Stimulated activated CD8-positive, alpha-beta memory T cell treated with anti-CD3 and anti-CD28 coated beads, Interleukin-12 subunit alpha, Interleukin-12 subunit beta, amount 100 ng/mL, for 4 hours (primary cell): ENCODE results near the gene LBX2.

Experiments used
- DNase-seq: peaks from one replicate; pipeline ENCODE4 v3.0.0-alpha.2; 2020; ENCODE audit warnings: low read depth

Gene LBX2

DNA sequence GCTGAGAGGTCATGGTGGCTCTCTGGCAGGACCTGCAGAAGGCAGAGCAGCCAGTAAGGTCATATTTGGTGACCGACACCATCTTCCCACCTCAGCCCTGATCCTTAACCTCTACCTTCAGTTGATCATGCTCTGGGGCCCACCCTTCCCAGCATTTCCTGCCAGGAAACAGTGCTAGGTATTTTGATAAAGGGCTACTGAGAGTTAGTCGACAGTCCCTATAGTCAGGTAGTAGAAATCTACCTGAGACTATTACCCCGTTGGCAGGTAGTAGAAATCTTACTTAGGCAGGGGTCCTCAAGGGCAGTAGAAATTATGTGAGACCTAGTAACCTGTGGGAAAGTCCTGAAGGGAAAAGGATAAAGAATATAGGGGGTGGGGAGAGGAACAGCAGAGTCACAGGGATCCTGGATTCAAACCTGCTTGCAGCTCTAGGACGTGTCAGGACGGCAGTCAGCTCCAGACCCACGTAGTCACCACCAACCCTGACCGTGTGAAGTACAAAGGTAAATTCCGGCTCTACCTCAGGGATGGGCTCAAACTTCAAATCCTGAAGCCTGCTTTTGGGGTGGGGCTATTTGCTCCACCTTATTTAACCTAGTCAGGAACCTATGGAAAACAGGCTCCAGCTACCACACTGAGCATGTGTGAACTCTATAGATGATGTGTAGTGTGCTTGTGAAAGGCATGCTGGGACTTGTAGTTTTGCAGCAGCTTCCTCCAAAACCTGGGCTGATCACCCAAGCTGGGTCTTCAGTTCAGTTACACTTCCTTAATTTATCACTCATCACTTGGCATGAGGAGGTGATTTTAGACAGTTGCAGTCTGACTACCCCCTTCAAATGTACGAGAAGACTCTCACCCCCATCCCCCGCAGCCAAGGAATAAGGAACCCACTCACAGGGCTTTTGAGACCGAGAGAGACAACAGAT lies 26.6 kb upstream of the LBX2 start, which contains the start of gene DQX1:
Gene DQX1 (minus strand): TSS at position 515 of the 932 bp plus-strand sequence. CDS start 502 bp downstream, at position 13.
- no peak for DNase-seq

DNA sequence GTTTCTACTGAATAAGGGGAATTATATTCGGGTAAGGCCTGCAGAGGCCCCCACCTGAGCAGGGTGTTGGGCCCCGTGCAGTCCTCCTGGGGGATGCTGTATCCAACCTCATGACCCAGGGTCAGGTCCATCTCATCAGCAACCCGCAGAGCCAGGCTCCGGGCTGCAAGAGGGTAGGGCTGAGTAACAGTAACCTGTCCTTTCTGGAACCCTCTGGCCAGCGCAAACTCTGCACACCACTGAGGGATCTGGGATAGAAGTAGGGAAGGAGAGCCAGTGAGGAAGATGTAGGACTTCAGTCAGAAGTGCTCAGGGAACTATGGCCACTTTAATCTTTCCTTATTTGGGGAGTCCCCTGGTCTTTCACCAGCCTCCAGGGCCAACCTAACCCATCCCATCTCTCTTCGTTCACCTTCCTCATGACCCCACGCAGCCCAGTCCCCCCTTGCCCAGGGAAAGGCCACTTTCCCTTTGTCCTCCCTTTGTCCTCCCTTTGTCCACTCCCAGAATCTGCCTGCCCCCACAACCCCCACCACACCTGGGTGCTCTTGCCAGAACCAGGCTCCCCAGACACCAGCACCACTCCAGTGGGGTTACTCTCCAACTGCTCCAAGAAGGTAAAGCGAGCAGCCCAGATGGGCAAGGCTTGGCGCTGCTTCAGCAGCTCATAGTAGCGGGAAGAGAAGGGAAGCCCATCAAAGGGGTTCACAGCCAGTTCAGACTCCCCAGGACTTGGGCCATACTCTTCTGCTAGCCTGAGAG lies 25.7 kb upstream of the LBX2 start:
- no peak for DNase-seq

DNA sequence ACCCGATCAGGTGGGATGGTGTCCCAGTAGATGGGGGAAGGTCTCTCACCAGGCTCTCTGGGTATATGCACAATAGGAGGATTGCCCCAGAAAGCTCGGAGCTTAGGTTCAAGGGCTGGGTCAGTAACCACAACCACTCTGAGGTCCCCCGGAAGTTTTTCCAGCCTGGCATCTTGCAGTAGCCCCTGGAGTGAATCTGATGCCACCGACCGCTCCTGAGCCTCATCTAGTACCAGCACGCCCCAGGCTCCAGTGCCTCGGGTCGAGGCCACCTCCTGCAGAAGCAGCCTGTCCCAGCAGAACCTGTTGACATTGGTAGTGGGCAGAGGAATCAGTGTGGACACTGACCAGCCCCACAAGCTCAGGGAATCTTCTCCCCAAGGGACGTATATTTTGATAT lies 24.6 kb upstream of the LBX2 start:
- no peak for DNase-seq

DNA sequence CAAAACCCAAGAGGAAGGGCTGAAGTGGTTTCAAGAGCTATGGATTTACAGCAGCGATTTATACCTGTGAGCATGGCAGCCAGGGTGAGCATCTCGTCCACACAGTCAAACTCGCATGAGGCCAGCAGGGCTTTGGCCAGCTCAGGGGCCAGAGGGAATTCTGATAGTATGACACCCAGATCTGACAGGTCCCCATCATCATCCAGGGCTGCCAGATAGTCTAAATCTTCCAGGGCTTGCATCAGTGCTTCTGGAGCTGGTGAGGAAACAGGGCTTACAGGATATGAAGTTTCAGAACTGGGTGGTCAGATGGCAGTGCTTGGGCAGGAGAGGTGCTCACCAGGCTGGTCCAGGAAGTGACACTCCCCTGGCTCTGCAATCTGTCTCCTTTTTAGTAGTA lies 23.1 kb upstream of the LBX2 start:
- DNase-seq: no peak

- DNase-seq: no peak
These were observed 17.2 kb upstream of the LBX2 start for GRCh38 chr2:74516650-74517049.

- peak; percentile 57 for DNase-seq
These were observed 16.7 kb upstream of the LBX2 start for GRCh38 chr2:74515981-74516633.

GRCh38 chr2:74515271-74515980 lies 16.0 kb upstream of the LBX2 start:
- DNase-seq: no peak

GRCh38 chr2:74514368-74515270 lies 15.2 kb upstream of the LBX2 start, which contains the start of gene TLX2:
Gene TLX2 (plus strand): TSS chr2:74514450. CDS start chr2:74514807, 357 bp downstream.
- no peak for DNase-seq

DNA sequence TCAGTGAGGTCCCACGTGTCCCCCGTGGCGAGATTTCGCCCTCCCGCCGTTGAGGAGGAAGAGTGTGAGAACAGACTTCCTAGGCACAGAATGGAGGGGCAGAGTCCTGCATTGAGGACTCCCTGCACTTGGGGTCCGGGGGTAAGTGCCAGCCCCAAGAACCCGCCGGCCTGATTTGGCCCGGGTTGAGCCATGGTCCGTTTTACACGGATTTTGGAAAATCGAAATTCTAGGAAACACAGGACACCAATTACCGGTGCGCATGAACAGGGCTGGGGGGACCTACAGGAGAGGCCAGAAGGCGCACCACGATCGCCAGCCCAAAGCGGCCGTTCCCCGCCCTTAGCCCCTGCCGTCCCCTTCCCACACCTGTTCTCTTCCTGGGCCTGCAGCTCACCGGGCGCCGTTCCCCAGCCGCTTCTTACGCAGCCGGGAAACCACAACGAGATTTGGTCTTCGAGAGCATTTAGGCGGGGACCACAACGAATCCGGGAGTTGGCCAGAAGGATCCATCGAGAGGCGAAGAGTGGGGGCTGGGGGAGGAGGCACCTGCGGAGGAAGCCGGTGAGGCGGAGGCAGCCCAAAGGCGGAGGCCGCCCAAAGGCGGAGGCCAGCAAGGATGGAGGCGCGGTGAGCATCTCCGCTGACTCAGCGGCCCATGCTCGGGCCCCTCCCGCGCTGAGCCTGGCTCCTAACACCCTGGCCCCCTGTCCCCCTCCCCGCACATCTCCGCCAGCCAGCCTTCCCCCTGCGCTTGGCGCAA lies 14.4 kb upstream of the LBX2 start:
- no peak for DNase-seq

DNA sequence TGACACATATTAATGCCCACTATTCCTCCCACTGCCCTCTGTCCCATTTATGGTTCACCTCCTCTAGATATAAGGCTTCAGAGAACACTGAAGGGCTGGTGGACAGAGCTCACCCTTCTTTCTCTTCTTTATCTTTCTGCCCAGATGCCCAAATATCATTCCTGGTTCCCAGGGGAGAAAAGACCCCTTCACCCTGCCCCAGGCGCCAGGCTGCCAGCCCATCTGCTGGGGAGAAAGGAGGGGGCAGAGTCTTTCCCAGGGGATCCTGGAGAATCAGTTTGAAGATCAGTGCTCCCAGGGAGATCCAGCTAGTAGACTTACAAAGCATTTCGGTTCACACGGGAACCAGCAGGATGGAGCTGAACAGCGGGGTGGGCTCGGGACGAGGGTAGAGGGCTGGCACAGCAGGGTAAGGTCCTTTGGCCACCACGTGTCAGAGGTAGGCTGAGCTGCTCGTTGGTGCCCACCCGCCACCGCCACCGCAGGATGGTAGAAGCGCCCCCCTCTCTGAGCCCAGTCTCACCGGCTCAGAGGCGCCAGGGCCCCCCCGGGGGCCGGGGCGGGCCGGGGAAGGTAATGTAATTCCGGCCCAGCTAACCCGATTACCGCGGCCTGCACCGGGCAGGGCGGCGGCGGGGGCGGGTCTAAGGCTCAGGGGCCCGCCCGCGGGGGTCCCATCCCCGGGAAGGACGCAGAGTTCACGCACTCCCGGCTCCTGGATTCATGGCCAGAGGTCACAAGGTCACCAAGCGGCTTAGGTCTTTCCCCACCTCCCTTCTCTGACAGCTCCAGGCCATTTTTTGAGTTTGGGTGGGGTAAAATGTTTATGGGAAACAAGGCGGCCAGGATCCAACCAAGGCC lies 13.6 kb upstream of the LBX2 start:
- DNase-seq: no peak

- no peak for DNase-seq
These were observed 11.9 kb upstream of the LBX2 start for GRCh38 chr2:74511104-74511989.

GRCh38 chr2:74510272-74510671 lies 10.9 kb upstream of the LBX2 start:
- DNase-seq: no peak

GRCh38 chr2:74507926-74508520 lies 8.6 kb upstream of the LBX2 start:
- no peak for DNase-seq

GRCh38 chr2:74507145-74507925 lies 7.9 kb upstream of the LBX2 start, which contains the start of gene PCGF1:
Gene PCGF1 (minus strand): TSS chr2:74507695. CDS start chr2:74507668, 27 bp downstream.
- DNase-seq: peak; percentile 97

- no peak for DNase-seq
These were observed 6.2 kb upstream of the LBX2 start for GRCh38 chr2:74505448-74506246.

GRCh38 chr2:74504591-74504990 lies 5.2 kb upstream of the LBX2 start:
- no peak for DNase-seq
